ENCODE measurements around the gene CXCL10.

- TF ChIP-seq CTCF (IDR thresholded peaks at IDR 0.05) (no peak), POLR2A (IDR thresholded peaks at IDR 0.05) (no peak)
Measured at GRCh38 chr4:76029300-76029699, 6.0 kb upstream of the CXCL10 start.
